ENCODE data around the gene PAWR. TPM values are rescaled to one million over a fixed set of nuclear protein-coding genes. Genes with fewer than 3 reads are reported as not detected.

The PAWR gene, protein sequence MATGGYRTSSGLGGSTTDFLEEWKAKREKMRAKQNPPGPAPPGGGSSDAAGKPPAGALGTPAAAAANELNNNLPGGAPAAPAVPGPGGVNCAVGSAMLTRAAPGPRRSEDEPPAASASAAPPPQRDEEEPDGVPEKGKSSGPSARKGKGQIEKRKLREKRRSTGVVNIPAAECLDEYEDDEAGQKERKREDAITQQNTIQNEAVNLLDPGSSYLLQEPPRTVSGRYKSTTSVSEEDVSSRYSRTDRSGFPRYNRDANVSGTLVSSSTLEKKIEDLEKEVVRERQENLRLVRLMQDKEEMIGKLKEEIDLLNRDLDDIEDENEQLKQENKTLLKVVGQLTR
- total RNA-seq: 52.1 and 54.0 TPM in 2 replicates
- long read RNA-seq, partial matches to known transcripts: 3 of 8 reads
- long read RNA-seq, other reads (novel, unspliced or antisense): 5 of 8 reads

DNA sequence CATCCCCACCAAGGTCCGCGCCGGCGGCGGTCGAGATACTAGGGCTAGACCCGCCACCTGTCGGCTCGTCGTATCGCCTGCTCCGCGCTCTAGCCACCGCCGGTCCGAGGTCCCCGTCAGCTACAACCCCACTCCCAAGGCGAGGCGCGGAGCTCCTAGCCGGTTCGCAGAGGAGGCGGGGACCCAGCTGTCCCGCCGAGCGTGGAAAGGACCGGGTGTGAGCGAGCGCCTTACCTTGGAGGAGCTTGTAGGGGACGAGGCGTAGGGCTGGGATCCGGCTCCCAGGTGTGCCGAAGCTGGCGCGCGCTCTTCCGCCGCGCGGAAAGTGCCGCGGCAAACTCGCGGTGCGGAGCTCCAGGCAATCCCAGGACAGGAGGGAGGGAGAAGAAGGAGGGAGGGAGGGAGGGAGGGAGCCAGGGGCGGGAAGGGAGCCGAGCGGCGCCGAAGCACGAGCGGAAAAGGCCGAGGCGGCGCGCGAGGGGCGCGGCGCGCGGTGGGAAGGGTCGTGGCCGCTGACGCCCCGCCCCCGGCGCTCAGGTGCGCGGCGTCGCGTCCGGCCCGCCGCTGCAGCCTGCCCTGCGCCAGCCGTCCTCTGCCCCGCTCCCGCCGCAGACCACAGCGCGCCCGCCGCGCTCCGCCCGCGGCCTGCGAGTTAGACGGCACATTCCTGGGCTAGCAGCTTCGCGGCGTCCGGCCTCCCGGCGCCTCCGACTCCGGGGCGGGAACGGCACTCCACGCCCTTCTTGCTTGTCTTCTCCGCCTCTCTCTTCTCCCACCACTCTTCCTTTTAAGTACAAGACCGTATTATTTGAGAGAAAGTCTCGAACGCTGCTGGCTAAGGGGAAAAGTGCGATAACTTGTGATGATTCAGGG is at the start of gene PAWR:
TSS of gene PAWR (minus strand) at position 327 of the 873 bp plus-strand sequence. CDS start 720 bp downstream, outside the sequence.
- peak; percentile 57 for DNase-seq (ENCODE audit: low read depth, low spot score)
- Mint-ChIP-seq H3K4me3 (peak within 1 kb of the TSS; percentile 93), H3K4me1 (peaks cover 34% of the 10 kb centered on the region), H3K27ac (ENCODE audit: unreplicated experiment) (peak within 1 kb of the TSS; percentile 68), H3K9me3 (no peaks in the 10 kb centered on the region), H3K36me3 (ENCODE audit: low read depth) (no peaks in the 10 kb centered on the region), H3K27me3 (ENCODE audit: low read depth) (peaks cover 38% of the 10 kb centered on the region)
- TF ChIP-seq, protein P1, sequence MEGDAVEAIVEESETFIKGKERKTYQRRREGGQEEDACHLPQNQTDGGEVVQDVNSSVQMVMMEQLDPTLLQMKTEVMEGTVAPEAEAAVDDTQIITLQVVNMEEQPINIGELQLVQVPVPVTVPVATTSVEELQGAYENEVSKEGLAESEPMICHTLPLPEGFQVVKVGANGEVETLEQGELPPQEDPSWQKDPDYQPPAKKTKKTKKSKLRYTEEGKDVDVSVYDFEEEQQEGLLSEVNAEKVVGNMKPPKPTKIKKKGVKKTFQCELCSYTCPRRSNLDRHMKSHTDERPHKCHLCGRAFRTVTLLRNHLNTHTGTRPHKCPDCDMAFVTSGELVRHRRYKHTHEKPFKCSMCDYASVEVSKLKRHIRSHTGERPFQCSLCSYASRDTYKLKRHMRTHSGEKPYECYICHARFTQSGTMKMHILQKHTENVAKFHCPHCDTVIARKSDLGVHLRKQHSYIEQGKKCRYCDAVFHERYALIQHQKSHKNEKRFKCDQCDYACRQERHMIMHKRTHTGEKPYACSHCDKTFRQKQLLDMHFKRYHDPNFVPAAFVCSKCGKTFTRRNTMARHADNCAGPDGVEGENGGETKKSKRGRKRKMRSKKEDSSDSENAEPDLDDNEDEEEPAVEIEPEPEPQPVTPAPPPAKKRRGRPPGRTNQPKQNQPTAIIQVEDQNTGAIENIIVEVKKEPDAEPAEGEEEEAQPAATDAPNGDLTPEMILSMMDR (conservative IDR thresholded peaks at IDR 0.05): no peak

DNA sequence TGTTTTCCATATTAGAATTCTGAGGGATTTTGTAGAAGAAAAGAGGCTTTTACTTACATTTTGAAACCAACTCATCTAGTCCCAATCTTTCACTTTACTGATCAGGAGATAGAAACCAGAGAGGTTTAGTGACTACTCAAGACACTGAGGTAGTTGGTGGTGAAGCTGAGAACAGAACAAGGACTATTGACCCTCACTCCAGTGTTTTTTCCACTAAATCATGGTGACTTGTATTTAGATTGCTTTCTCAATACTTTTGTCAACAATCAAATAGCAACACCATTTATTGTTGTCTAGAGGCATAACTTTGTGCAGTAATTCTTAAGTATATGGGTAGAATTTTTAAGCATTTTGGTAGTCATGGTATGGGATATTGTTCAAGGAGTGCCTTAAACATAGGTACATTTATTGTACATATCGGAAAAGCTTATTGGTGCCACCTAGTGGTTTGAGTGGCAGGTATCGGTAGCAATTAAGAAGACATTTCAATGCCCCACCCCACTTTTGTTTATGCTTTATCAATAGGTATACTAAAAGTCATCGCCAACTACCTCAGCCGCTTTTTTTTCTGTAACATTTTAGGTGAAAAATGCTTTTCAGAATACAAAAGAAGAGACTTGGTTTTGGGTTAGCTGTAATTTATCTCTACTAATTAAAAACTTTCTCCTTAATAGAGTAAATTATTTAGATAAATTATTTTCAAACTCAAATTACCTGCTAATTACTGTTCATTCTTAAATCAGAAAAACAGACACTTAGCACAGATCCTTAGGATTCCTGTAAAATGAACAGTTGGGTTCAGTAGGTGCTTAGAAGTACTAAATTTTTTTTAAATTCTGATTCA is 47.3 kb upstream of the PAWR start:
- H3K27me3 Mint-ChIP-seq (ENCODE audit: low read depth): no peaks in the 10 kb centered on the region
- H3K4me1 Mint-ChIP-seq: no peaks in the 10 kb centered on the region
- H3K36me3 Mint-ChIP-seq (ENCODE audit: low read depth): no peaks in the 10 kb centered on the region
- DNase-seq (ENCODE audit: low read depth, low spot score): peak; percentile 32
- no peak overlapping the region for H3K4me3 Mint-ChIP-seq
- TF ChIP-seq, protein P1 (conservative IDR thresholded peaks at IDR 0.05): peak; percentile 83
- H3K9me3 Mint-ChIP-seq: no peaks in the 10 kb centered on the region
- H3K27ac Mint-ChIP-seq (ENCODE audit: unreplicated experiment): no peak overlapping the region

DNA sequence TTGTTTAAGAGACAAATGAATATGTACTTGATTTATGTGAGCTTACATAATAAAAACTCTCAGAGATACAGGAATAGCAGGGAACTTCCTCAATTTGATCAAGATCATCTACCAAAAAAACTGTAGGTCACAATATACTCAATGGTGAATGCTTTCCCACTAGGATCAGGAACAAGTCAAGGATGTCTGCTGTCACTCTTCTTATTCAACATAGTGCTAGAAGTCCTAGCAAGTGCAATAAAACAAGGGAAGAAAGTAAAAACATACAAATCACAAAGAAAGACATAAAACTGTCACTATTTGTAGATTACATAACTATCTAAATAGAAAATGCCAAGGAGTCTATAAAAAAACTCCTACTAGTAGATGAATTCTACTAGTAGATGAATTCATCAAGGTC is 41.9 kb upstream of the PAWR start:
- TF ChIP-seq, protein P1 (conservative IDR thresholded peaks at IDR 0.05): no peak
- Mint-ChIP-seq H3K9me3 (peaks cover 4% of the 10 kb centered on the region), H3K4me1 (no peaks in the 10 kb centered on the region), H3K4me3 (no peak overlapping the region), H3K27ac (ENCODE audit: unreplicated experiment) (no peak overlapping the region), H3K36me3 (ENCODE audit: low read depth) (peaks cover 2% of the 10 kb centered on the region), H3K27me3 (ENCODE audit: low read depth) (no peaks in the 10 kb centered on the region)
- no peak for DNase-seq (ENCODE audit: low read depth, low spot score)

DNA sequence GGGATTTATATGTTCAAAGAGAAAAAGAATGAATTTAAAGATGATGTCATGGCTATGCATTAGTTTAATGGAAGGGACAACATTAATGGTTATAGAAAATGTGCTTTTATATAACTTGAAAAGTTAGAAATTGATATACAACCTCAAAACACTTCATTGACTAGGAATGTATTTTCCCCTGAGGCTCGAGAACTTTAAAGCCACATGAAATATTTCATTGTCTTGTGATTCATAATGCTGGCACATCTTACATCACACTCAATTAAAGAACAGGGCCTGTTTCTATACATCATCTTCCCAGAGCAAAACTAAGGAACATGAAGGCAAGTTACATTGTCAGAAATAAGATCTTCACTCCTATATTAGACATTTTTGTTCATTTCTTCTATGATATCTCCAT is 35.2 kb upstream of the PAWR start:
- H3K27me3 Mint-ChIP-seq (ENCODE audit: low read depth): no peaks in the 10 kb centered on the region
- H3K9me3 Mint-ChIP-seq: peaks cover 2% of the 10 kb centered on the region
- TF ChIP-seq, protein P1 (conservative IDR thresholded peaks at IDR 0.05): no peak
- H3K4me3 Mint-ChIP-seq: no peak overlapping the region
- H3K36me3 Mint-ChIP-seq (ENCODE audit: low read depth): peaks cover 2% of the 10 kb centered on the region
- no peaks in the 10 kb centered on the region for H3K4me1 Mint-ChIP-seq
- no peak overlapping the region for H3K27ac Mint-ChIP-seq (ENCODE audit: unreplicated experiment)
- no peak for DNase-seq (ENCODE audit: low read depth, low spot score)

DNA sequence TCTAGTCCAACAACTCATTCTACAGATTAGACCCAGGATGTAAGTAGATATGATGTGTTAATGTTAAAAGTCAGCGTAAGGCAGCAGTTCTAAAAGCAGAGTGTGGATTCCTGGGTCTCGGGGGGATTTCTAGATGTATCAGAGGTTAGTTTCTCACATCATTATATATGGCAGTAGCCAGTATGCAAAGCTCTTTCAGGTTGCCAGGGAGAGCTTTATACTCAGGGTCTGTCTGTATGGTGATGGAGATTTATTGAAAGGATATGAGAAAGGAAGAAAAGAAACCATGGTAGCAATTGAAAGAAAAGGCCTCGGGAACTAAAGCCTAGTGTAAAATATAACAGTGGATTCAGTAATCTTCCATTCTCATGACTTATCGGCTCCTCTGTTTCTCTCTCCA is 26.2 kb upstream of the PAWR start:
- TF ChIP-seq, protein P1 (conservative IDR thresholded peaks at IDR 0.05): no peak
- no peaks in the 10 kb centered on the region for H3K9me3 Mint-ChIP-seq
- no peak for DNase-seq (ENCODE audit: low read depth, low spot score)
- no peak overlapping the region for H3K4me3 Mint-ChIP-seq
- peaks cover 13% of the 10 kb centered on the region for H3K4me1 Mint-ChIP-seq
- H3K27ac Mint-ChIP-seq (ENCODE audit: unreplicated experiment): no peak overlapping the region
- H3K36me3 Mint-ChIP-seq (ENCODE audit: low read depth): no peaks in the 10 kb centered on the region
- H3K27me3 Mint-ChIP-seq (ENCODE audit: low read depth): no peaks in the 10 kb centered on the region
